GM19240 (cell line): ENCODE data around the gene SLC37A2.

Experiments used
- DNase-seq: peaks from one replicate; pipeline ENCODE4 v3.0.0; 2011; ENCODE audit warnings: low spot score; ENCODE audit not compliant: insufficient read length

SLC37A2 gene

DNA sequence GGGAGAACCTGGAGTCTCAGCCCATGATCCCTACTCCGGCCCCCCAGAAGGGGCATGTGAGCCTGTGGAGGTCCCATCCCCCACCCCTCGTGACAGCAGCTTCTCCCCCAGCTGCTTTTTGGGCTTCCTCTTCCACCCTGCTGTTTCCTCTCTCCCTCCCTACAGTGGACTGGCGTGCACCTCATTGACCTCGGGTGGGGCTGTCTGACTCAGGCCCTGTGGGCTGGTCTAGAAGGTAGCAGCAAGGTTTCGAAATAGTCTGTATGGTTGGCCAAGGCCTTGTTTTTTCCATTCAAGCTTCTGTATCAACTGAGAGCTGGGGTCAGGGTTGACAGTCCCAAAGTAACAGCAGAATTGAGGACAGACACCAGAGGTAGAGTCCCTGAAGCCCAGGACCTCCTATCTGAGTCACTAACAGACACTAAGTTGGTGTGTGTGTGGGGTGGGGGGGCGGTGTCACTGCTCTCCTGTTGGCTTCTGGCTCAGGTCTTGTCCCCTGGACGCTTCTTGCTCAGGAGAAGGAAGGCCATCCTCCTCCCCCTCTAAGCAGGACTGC is 7.7 kb downstream of the SLC37A2 start:
- DNase-seq: peak; percentile 58

DNA sequence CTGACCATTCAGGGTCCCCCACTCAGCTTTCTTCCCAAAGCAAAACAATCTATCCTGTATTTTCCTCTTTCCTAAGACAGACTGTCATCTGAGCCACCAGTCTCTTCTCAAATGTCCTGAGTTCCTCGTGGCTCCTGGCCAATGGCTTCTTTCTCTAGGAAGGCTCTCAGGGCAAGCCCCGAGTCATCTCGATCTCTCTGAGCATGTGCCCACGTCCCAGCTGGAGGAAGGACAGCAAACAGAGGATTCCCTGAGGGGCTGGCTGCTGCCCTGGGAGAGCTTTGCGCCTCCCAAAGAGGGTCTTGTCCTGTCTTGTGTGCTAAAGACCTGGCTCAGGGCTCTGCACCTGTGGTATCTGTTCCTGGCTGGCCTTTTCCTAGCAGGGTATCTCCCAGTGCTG is 8.3 kb downstream of the SLC37A2 start:
- DNase-seq: no peak

DNA sequence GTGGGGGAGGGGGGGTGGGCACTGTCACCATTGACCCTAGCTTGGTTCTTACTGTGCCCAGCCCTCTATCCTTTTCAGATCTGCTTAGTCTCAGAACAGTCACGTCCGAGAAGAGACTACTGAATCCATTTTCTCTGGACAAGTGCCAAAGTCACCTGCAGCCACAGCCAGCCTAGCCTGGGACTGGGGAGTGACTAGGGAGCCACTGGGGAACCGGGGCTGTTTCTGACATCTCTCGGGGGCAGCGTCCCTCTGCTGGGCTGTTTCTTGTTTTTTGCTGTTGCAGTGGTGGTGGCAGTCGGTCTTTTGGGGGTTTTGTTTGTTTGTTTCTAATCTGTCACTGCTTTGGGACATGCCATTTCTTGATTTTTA is 8.7 kb downstream of the SLC37A2 start:
- DNase-seq: no peak

DNA sequence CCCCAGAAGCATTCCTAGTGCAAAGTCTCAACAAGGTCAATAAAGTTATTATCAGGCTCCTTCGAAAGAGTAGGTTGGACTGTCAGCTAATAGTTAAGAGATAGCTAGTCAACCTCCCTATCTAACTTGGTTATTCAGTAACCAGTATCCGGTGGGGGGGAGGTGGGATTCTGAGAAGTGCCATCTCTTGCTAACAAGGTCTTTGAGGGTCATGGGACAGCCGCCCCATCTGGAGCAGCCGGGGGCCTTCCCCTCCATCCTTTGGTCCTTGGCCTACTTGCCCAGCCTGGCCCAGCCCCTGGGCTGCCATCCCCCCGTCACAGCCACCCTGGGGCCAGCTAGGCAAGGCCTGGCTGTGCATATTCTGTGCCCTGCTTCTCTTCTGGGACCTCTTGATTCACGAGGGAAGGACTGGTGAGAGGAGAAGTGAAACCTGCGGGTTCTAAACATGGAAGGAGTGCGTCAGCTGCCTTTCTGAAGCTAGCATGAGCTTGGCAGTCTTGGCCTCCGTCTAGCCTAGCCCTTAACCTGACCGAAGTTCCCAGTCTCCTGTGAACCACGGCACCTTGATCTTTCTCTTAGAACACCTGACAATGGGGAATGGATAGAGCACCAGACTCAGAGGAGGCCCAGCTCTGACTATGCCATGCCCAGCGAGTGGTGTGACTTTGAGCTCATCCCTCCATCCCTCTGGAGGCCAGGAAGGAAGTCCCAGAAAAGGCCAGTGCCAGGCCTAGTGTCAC is 9.3 kb downstream of the SLC37A2 start:
- DNase-seq: peak; percentile 79

DNA sequence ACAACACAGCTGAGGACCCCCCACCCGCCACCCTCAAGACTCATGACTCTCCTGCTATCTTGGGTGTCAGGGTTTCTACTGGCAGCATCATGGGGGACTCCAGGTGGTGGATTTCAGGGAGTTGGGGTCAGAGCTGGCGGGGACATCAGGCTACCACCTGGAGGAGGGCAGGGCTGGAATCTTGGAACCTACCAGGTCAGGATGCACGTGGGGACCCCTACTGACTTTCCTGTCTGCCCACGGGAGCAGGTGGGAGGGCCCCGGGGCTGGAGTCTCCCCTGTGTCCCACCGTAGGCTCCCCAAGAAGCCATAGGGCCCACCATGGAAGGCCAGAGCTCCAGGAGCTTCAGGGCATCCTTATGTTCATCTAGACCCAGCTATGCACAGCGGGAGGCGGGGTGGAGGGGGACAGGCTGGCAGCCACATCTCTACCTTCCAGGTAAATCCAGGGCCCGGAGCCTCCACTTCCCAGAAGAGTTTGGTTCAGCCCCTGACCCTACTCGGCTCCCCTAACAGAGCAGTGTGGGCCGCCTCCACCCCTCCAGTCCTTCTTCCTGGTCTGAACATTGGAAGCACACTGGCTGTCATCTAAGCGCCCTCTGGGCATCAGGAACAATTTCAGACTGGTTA is 10.0 kb downstream of the SLC37A2 start:
- no peak for DNase-seq

DNA sequence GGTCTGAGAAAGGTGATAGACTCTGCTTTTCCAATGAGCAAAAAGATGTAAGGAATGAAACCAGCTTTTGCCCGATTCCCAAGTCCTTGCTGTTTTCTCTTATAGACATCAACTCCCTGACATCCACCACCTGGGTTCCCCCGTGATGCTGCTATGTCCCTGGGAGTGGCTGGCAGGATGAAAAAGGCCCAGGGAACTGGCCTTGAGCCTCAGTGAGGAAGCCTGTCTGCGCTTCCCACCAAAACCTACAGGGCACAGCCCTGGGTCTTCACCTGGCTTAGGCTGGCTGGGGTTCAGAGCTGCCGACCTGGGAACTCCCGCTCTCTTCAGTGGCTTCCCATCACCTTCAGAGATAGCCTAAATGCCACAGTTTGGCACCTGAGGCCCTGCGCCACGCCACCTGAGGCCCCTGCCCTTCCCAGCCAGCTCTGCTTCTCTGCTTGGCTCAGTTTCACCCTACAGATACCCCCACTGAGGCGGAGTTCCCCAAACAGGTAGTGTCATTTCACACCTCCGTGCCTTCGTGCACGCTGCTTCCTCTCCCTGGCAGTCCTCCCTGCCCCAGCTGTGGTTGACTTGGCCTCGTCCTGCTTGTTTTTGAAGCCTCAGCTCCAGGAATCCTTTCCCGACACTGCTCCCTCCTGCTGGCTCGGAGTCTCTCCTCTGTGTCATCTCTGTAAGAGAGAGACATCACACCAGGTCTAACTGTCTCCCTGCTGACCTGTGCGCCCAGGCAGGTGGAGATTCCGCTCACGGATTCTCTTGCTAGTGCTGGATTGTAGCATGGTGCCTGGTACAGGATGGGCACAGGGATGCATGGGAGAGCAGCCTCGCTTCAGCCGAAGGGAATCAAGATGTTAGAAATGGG is 10.7 kb downstream of the SLC37A2 start:
- DNase-seq: no peak

DNA sequence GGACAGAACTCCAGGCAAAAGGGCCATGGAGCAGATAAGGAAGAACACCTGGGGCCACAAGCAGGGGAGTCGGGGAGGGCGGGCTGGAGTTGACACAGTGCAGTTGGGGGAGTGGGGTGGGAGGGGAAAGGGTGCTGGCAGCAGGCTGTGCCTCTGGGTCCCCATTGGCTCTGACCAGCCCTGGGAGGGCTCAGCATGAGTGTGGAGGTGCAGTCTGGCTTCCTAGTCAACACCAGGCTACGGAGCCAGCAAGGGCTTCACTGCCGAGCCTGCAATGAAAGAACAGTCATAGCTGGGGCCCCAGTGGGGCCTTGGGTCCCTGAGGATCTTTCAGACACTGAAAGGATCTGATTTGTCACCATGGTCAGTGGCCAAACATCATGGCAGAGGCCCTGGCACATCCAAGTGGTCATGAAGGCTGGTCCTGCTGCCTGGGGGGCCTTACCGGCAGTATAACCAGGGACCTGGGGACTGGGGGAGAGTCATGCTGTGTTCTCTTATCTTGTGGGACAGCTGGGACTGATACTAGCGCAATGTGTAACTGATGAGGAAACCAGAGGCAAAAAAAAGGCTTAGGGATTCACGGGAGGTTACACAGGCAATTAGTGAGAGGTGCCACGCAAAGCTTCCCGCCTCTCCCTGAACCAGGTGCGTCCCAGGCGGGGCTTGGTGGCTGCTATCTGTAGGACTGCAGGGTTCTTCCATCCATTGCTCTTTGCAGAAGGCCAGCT is 11.6 kb downstream of the SLC37A2 start:
- DNase-seq: no peak

DNA sequence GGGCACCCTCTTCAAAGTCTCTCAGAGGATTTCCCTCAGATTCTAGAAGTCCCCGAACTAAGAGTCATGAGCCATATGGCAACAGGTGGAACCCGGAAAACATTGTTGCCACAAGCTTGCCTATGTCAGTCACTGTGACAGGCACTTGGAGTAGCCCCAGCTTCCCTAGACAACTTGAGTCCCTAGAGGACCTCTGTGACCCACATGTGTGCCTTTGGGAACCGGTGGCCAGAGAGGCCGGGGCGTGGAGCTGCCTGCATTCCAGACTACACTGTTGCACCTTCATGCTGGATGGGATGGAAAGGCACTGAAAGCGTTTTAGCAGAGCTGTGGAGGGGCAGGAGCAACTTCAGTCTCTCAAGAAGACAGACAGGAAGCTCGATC is 12.1 kb downstream of the SLC37A2 start:
- no peak for DNase-seq

DNA sequence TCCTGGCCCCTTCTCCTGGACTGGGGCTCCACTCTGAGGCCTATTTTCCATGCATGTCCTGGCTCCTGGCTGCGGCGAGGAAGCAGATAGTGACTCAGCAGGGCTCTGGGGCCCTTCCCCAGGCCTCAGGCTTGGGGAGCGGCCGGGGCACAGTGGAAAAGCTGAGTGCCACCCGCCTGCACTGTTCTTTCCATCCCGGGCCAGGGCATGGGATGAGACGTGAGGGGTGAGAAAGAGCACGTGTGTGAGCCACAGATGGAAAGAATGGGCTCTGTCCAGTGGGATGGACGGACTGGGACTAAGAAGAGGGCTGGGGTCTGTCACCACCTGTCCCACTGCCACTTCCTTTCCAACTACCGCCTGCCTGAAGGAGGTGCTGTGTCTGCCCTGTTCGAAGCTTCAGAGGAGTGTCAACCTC is 12.8 kb downstream of the SLC37A2 start:
- DNase-seq: no peak

DNA sequence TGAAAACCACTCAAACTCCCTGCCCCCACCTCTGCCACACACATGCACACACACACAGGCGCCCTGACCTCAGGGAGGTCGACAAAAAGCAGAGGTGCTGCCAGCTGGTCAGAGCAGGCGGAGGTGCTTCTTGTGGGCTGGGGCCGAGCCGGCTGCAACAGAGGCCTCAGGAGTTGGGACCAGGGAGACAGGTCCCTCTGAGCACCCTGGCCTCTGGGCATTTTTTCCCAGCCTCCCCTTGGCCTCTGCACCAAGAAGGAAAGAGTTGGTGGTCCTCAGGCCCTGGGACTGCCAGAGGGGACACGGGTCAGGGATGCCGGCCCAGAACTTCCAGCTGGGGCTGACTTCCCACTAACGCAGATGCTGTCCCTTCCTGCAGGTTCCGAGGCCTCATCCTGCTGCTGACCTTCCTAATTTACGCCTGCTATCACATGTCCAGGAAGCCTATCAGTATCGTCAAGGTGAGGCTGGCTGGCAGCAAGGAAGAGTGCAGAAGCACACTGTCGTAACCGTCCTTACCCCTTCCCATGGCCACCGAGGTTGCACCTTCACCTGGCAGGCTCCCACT is 13.4 kb downstream of the SLC37A2 start:
- DNase-seq: no peak

DNA sequence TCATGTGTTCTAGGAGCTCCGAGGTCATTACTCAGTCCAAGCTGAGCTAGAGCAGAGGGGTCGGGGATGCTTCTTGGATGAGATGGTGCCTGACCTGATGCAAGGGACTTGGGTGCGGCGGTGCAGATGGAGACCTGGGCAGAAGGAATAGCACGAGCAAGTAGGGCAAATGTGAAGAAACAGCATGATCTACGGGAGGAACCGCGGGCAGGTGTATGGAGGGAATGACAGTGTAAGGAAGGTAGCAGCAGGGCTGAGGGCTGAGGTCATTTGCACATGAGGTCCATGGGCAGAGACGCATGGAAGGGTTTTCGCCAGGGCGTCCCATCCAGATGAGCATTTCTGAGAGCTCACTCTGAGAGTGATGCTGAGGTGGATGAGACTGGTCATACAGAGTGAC is 14.9 kb downstream of the SLC37A2 start:
- DNase-seq: no peak

DNA sequence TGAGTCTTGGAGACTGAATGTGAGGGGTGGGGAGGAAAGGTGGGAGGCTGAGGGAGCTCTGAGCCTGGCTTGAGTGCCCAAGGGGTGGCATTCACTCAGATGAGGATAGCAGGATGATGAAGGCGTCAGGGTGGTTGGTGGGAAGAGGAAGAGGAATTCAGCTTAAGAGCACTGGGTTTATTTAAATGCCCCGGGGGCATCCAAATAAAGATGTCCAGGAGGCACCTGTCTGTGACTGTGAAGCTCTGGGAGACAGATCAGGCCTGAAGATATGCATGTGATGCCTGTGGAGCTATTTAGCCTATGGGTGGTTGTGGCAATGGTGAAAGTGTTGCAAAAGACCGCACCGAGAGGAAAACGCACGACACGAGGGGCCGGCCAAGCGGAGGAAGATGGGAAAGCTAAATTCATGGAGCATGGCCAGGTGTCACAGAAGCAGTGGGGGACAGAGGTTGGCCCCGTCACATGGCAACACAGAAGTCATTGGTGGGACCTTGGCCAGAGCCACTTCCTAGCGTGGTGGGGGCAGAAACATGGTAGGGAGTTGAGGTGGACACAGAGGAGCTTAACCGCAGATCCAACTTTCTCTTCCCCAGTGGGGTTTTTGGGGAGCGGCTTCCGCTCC is 15.5 kb downstream of the SLC37A2 start:
- DNase-seq: no peak

DNA sequence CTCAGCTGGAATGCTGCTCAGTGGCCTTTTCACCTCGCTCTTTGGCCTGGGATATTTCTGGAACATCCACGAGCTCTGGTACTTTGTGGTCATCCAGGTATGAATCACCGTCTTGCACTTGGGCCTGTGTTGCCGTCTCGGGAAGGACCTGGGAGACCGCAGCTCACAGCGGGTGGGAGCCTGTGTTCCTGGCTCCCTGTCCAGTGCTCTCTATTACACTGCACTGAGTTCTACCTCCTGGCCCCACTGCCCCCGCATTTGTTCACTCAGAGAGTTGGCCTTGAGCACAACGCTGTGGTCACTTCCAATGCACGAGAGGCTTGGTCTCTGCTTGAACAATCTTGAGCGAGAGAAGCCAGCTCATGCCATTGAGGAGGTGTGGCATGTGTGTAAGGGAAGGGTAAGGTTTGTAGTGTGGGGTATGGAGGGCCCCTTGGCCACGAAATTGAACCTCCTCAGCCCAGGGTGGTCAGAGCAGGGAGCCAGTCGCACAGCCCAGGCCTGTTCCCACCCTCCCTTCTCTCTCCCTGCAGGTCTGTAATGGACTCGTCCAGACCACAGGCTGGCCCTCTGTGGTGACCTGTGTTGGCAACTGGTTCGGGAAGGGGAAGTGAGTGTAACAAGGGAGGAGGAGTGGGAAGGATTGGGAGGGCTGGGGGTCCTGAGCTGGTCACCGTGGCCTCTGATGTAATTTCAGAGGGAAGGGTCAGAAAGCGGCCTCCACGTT is 16.2 kb downstream of the SLC37A2 start:
- DNase-seq: no peak

DNA sequence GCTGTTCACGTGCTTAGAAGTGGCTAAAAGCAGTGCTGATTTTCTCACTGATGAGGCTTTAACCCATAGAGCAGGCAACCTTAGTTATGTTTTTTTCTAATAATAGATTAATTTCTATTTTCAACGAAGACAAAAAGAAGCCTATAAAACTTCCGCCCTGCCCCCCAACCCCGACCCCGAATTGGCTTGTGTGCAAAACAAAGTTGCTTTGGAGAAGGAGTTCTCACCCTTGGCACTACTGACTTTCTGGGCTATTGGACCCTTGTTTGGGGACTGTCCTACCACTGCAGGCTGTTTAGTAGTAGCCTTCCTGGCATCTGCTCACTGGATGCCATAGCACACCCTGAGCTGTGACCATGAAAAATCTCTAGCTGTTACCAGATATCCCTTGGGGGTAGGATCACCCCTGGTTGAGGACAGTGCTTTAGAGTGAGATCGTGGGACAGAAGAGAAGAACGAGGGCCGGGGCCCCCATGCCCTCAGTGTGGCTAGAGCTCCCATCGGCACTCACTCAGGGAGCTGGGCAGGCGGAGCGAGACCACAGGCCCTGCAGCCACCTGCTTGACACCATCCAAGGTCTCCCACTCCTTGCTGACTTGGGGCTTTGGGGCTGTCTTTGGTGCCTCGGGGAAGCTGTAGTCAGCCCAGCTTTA is 16.9 kb downstream of the SLC37A2 start:
- no peak for DNase-seq

DNA sequence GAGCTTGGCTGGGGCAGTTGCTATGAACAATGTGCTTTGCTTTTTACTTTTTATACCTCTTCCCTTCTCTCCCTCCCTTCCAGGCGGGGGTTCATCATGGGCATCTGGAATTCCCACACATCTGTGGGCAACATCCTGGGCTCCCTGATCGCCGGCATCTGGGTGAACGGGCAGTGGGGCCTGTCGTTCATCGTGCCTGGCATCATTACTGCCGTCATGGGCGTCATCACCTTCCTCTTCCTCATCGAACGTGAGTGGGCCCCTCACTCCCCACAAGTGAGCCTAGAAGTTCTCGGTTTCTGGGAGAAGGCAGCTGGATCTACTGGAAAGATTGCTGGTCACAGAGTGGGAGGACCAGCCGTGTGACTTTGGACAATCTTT is 17.4 kb downstream of the SLC37A2 start:
- DNase-seq: no peak

DNA sequence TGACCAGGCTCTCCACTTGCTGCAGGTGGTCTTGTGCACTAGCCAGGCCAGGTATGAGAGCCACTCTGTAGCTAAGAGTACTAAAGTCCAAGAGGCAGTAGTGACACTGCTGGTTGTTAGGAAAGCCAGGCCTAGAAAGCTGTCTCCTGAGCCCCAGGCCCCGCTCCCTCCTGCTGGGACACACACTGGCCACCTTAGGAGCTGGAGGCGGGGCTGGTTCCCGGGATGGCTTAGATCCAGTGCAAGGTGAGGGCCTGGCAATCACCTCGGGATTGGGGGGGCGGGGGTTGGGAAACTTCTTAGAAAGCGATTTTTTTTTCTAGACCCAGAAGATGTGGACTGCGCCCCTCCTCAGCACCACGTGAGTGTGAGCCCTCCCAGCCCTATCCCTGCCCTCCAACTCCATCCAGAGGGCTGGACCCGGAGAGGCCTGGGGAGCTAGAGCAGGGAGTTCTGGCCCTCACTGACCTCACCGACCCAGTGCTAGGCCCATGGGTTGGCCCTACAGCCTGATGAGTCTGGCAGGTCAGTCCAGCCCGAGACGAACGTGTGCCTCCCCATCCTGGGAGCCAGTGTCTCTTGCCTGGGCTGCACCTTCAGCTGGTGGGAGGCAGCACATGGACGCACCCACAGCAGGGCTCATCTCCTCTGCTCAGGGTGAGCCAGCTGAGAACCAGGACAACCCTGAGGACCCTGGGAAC is 18.1 kb downstream of the SLC37A2 start:
- DNase-seq: no peak

DNA sequence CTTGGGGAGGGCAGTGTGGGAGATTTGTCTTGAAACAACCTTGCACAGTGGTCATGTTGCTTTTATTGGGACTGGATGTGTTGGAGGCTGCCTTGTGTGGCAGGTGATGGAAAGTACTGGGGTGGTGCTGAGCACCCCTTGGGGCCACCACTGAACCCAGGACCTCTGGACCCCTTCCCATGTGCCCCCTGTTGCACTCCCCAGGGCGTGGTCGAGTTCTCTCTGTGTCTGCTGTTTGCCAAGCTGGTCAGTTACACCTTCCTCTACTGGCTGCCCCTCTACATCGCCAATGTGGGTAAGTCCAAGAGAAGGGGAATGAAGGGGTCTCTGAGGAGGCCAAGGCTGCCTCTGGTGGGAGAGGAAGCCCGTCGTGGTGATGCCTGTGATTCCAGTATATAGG is 18.9 kb downstream of the SLC37A2 start:
- DNase-seq: no peak

DNA sequence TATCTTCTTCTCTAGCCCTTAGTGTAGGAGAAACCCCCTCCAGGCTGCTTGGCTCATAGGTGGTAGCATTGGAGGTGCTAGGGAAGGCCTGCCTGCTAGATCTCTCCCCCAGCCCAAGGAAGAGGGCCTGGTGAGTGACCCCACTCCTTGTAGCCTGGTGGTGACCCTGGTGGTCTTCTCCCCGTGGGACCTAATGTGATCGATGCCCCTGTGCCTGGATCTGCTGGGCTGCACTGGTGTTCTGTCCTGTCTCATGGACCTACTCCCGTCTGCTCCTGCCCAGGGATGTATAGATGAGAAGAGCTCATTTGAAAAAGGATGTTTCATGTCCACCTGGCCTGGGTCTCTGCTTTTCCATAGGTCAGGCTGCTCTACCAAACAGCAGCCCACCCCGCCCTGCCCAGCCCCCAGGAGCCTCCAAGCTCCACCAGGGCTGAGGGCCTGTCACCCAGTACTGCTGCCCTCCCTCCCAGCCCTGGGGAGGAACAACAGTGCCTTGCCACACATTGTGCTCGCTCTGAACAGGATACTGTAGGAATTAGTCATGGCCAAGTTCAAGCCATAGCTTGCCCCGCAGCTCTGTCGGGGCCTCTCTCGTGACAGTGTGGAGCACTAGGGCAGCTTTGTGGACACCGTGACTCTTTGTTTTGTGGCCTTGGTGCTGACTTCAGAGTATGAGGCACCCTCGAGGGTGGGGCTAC is 19.7 kb downstream of the SLC37A2 start:
- DNase-seq: no peak
